Panc1 (cell line): Measurements from ENCODE around the gene FES. TPM values are rescaled to one million over a fixed set of nuclear protein-coding genes. Genes with fewer than 3 reads are reported as not detected.

Experiments used
- ATAC-seq: fragments of 200-7000 bp; cut with Tn5 transposase; 2 replicates; pipeline ENCODE4 v1.9.1; 2020; ENCODE audit warnings: mild to moderate bottlenecking, moderate library complexity
- BruUV-seq: library from RNA; stranded (reverse); fragments of 400-500 nt; replicated peaks from 2 replicates; lab custom pipeline; 2021; lab: Mats Ljungman, UMichigan
- CTCF ChIA-PET: fragments of 300-600 bp; sonication (Branson Sonifier 250); formaldehyde crosslinking; loops from one replicate; lab custom pipeline; 2022; ENCODE audit warnings: antibody characterized with exemption; lab: Charles Lee
- POLR2A ChIA-PET: fragments of 300-600 bp; sonication (Branson Sonifier 250); formaldehyde crosslinking; loops from one replicate; lab custom pipeline; 2022; ENCODE audit warnings: antibody characterized with exemption; lab: Charles Lee
- DNase-seq: peaks from one replicate; pipeline ENCODE4 v3.0.0-alpha.2; 2010; ENCODE audit warnings: low read depth, low spot score
- H3K27ac ChIP-seq: 2 replicates; pipeline ENCODE4 v1.5.1; 2011; ENCODE audit warnings: mild to moderate bottlenecking, low read length, inconsistent platforms
- H3K27me3 ChIP-seq: fragments of 200-500 bp; sonication (Bioruptor generic); 2 replicates; pipeline ENCODE4 v1.6.0; 2014; ENCODE audit warnings: low read length, inconsistent platforms; ENCODE audit not compliant: control insufficient read depth, insufficient read depth
- H3K36me3 ChIP-seq: fragments of 200-500 bp; sonication (Bioruptor generic); 2 replicates; pipeline ENCODE4 v1.5.1; 2014; ENCODE audit warnings: inconsistent platforms, mild to moderate bottlenecking, low read length, moderate library complexity; ENCODE audit not compliant: control insufficient read depth, insufficient read depth
- H3K4me1 ChIP-seq: 2 replicates; pipeline ENCODE4 v1.5.1; 2011; ENCODE audit warnings: inconsistent platforms, mild to moderate bottlenecking, low read length, moderate library complexity; ENCODE audit not compliant: control insufficient read depth, insufficient read depth
- H3K4me3 ChIP-seq, 2 experiments: 2 replicates each; pipeline ENCODE4 v1.5.1; 2011 to 2012; ENCODE audit warnings: low read depth in 2 of 2, low read length in 2 of 2, mild to moderate bottlenecking in 2 of 2, inconsistent platforms in 1 of 2, moderate library complexity in 1 of 2
- H3K9me3 ChIP-seq: fragments of 200-500 bp; sonication (Bioruptor generic); 2 replicates; pipeline ENCODE4 v1.5.1; 2014; ENCODE audit warnings: low read depth, mild to moderate bottlenecking, inconsistent platforms, low read length, moderate library complexity; ENCODE audit not compliant: control insufficient read depth, insufficient read depth
- CTCF ChIP-seq: fragments of 450-650 bp; IDR thresholded peaks from 2 replicates; pipeline ENCODE4 v1.5.1; 2017; ENCODE audit warnings: mild to moderate bottlenecking
- POLR2AphosphoS5 ChIP-seq: IDR thresholded peaks from 2 replicates; pipeline ENCODE4 v1.6.1; 2012; ENCODE audit warnings: mild to moderate bottlenecking, low read depth, low read length, moderate library complexity
- SIN3A ChIP-seq: IDR thresholded peaks from 2 replicates; pipeline ENCODE4 v1.6.1; 2012; ENCODE audit warnings: low read depth, mild to moderate bottlenecking, low read length, moderate library complexity, borderline replicate concordance; ENCODE audit not compliant: insufficient read depth
- TCF7L2 ChIP-seq: IDR thresholded peaks from 2 replicates; pipeline ENCODE4 v1.6.1; 2011; ENCODE audit warnings: mild to moderate bottlenecking, low read depth, low read length, inconsistent platforms
- in situ Hi-C: cut with HindIII; loops from 2 replicates; pipeline ENCODE4 v1.10.0; 2016; ENCODE audit warnings: low sequenced_read_pairs, low pct_unique_long_range_greater_than_20kb
- intact Hi-C: fragments of 100-400 bp; cut with micrococcal nuclease; formaldehyde crosslinking; loops from one replicate; pipeline ENCODE4 v1.10.0; 2022; ENCODE audit not compliant: unreplicated experiment
- total RNA-seq: library from RNA; stranded (reverse); gene quantifications from one replicate; pipeline ENCODE4 v1.2.1, GENCODE V29; 2021; ENCODE audit not compliant: unreplicated experiment
- TF ChIP-seq, protein P1 (sequence below), 2 experiments: IDR thresholded peaks; 2 replicates each; pipeline ENCODE4 v1.6.1; 2011 to 2012; ENCODE audit warnings: low read depth in 2 of 2, control low read depth in 1 of 2, low read length in 1 of 2, mild to moderate bottlenecking in 1 of 2, moderate library complexity in 1 of 2; ENCODE audit not compliant: insufficient read depth in 1 of 2

The FES gene
- total RNA-seq, 1 experiment from 2014 or later = 0.64 TPM

- peaks cover 7% of the 10 kb centered on the region for H3K36me3 ChIP-seq
- TF ChIP-seq, protein P1, sequence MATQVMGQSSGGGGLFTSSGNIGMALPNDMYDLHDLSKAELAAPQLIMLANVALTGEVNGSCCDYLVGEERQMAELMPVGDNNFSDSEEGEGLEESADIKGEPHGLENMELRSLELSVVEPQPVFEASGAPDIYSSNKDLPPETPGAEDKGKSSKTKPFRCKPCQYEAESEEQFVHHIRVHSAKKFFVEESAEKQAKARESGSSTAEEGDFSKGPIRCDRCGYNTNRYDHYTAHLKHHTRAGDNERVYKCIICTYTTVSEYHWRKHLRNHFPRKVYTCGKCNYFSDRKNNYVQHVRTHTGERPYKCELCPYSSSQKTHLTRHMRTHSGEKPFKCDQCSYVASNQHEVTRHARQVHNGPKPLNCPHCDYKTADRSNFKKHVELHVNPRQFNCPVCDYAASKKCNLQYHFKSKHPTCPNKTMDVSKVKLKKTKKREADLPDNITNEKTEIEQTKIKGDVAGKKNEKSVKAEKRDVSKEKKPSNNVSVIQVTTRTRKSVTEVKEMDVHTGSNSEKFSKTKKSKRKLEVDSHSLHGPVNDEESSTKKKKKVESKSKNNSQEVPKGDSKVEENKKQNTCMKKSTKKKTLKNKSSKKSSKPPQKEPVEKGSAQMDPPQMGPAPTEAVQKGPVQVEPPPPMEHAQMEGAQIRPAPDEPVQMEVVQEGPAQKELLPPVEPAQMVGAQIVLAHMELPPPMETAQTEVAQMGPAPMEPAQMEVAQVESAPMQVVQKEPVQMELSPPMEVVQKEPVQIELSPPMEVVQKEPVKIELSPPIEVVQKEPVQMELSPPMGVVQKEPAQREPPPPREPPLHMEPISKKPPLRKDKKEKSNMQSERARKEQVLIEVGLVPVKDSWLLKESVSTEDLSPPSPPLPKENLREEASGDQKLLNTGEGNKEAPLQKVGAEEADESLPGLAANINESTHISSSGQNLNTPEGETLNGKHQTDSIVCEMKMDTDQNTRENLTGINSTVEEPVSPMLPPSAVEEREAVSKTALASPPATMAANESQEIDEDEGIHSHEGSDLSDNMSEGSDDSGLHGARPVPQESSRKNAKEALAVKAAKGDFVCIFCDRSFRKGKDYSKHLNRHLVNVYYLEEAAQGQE (IDR thresholded peaks at IDR 0.05; ENCODE audit: insufficient read depth in 1 of 2, low read depth in 2 of 2, low read length in 1 of 2) = no peak
- TF ChIP-seq TCF7L2 = no peak
- TF ChIP-seq POLR2AphosphoS5 = no peak
- TF ChIP-seq SIN3A = no peak
- TF ChIP-seq CTCF = no peak
- H3K9me3 ChIP-seq = no peaks in the 10 kb centered on the region
- DNase-seq (no peak), ATAC-seq (no peak)
- H3K27me3 ChIP-seq = no peaks in the 10 kb centered on the region
- H3K4me3 ChIP-seq = no peak overlapping the region
- intact Hi-C loops (no loop called here), in situ Hi-C loops (no loop called here)
- no peaks in the 10 kb centered on the region for H3K4me1 ChIP-seq
- BruUV-seq = no TSS peak
- POLR2A ChIA-PET = no interaction called here
- CTCF ChIA-PET = no interaction called here
- no peak overlapping the region for H3K27ac ChIP-seq
Measured at GRCh38 chr15:90915808-90916440, 31.6 kb downstream of the FES start.

- intact Hi-C loops = no loop called here
- ATAC-seq (no peak), DNase-seq (no peak)
- Histone ChIP-seq H3K9me3 (no peaks in the 10 kb centered on the region), H3K4me3 (no peak overlapping the region), H3K36me3 (peaks cover 7% of the 10 kb centered on the region), H3K27me3 (no peaks in the 10 kb centered on the region), H3K4me1 (no peaks in the 10 kb centered on the region), H3K27ac (no peak overlapping the region)
- POLR2A ChIA-PET = no interaction called here
- no TSS peak for BruUV-seq
- TF ChIP-seq TCF7L2 (no peak), POLR2AphosphoS5 (no peak), CTCF (no peak), SIN3A (no peak)
- TF ChIP-seq, protein P1 (IDR thresholded peaks at IDR 0.05; ENCODE audit: insufficient read depth in 1 of 2, low read depth in 2 of 2, low read length in 1 of 2) = no peak
- CTCF ChIA-PET = no interaction called here
- in situ Hi-C loops = no loop called here
Measured at GRCh38 chr15:90916461-90916860, 32.2 kb downstream of the FES start.
